Hematopoietic multipotent progenitor cell treated with erythropoietin and hydrocortisone succinate and interleukin-3 and kit ligand, for 17 days (in vitro differentiated cells): Measurements from ENCODE around the gene TEAD1.

Source experiments
- DNase-seq: peaks from one replicate; pipeline ENCODE4 v3.0.0-alpha.2; 2015; ENCODE audit warnings: low spot score

The TEAD1 gene

DNA sequence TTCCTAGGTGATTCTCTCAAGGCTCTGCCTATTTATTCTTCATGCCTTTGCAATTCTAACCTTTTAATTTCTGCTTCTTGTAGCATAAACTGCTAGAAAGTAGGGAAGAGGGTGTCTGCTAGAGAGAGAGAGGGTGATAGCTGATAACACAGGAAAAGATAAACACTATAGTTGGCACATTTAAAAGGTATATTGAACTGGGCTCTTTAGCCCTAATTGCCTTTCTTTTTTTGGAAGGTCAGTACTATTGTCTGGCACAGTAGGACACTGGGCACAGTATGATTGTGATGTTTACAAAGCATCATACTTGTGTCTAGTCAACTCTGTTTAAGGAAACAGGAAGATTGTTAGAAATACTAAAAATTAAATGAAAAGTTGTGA is 33.3 kb downstream of the TEAD1 start:
- no peak for DNase-seq

- no peak for DNase-seq
Measured at GRCh38 chr11:12711496-12711895, 37.3 kb downstream of the TEAD1 start.

- no peak for DNase-seq
Measured at GRCh38 chr11:12712132-12712531, 37.9 kb downstream of the TEAD1 start.

DNA sequence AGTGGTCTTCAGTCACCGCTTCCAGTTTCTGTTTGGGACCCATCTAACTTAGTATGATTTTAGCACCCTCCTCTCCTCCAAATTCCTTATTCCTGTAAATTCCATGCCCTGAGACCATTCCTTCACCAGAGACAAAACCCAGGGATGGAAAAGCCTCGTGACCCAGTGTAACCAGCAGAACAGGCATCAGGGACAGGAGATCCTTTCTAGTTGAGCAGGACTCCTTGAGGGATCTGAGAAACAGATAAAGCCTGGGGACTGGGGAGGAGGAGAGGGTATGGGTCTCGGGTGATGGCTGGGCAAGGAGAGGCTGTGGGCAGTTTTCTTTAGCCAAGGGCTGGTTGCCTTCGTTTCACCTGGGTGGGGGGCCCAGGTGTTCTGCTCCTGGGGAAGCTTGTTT is 40.9 kb downstream of the TEAD1 start:
- DNase-seq = no peak

DNA sequence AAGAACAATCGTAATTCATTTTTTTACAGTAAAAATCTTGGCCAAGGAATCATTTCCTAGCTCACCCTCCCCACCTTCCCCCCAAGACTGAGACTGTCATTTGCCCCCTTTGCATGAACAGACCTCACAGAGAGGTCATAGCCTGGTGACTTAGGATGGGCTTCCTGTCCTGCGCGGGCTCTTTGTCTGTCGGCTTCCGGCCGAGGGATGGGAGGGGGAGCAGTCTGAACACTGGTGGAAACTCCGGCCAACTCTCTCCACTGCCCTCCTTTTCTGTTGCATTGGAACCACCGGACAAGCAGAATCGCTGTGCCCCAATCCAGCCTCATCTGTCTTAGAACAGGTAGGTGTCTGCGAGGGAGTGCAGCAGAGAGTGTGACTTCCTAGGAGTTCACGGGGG is 41.7 kb downstream of the TEAD1 start:
- no peak for DNase-seq

GRCh38 chr11:12716816-12717215 is 42.6 kb downstream of the TEAD1 start:
- DNase-seq = no peak

DNA sequence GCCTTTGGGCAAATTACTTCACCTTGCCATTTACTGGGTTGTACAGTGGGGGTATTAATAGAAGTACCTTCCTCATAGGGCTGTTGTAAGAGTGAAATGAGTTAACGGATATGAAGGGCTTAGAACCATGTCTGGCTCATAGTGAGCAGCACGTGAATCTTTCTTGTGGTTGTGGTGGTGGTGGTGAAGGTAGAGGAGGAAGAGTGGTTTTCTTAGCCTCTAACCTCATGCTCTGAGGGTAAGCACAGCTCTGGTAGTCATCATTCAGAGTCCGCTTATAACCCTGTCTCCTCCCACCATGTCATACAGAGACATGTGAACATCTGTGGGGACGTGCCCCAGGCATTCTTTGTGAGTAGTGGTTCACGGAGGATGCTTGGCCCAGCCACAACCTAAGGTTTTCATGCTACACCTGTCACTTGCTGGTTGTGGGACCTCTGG is 43.6 kb downstream of the TEAD1 start:
- DNase-seq = no peak

- no peak for DNase-seq
Measured at GRCh38 chr11:12719221-12719620, 45.0 kb downstream of the TEAD1 start.

GRCh38 chr11:12721816-12722604 is 47.8 kb downstream of the TEAD1 start:
- no peak for DNase-seq

GRCh38 chr11:12723421-12724300 is 49.4 kb downstream of the TEAD1 start:
- no peak for DNase-seq

- DNase-seq = peak; percentile 18
Measured at GRCh38 chr11:12724301-12725054, 50.3 kb downstream of the TEAD1 start.

DNA sequence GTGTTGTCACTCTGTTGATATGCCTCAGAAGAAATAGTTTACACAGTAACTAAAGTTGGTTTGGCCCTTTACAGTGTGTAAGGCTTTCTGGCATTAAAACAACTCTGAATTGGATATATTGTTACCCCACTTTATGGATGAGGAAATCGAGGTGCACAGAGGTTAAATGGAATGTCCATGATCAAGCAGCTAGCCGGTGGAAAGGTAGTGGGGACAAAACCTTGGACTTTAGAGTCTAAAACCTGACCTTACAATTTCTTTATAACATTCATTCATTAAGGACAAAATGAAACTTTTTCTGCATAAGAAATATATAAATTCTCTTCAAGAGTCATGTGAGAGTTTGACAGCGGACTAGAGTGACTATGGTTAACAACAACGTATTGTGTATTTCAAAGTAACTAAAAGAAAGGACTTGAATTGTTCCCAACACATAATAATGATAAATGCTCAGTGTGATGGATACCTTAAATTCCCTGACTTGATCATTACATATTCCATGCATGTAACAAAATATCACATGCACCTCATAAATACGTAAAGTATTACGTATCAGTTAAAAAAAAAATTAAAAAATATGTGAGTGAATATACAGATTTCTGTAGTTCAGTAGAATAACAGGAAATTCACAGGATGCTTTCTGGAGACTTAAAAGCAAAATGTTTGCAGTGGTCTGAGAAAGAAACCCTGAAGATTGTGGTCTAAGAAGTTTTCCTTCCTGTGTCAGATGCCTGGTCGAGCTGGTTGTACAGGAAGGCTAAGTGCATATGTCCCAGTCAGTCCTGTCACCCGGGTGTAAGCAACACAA is 51.0 kb downstream of the TEAD1 start:
- no peak for DNase-seq

DNA sequence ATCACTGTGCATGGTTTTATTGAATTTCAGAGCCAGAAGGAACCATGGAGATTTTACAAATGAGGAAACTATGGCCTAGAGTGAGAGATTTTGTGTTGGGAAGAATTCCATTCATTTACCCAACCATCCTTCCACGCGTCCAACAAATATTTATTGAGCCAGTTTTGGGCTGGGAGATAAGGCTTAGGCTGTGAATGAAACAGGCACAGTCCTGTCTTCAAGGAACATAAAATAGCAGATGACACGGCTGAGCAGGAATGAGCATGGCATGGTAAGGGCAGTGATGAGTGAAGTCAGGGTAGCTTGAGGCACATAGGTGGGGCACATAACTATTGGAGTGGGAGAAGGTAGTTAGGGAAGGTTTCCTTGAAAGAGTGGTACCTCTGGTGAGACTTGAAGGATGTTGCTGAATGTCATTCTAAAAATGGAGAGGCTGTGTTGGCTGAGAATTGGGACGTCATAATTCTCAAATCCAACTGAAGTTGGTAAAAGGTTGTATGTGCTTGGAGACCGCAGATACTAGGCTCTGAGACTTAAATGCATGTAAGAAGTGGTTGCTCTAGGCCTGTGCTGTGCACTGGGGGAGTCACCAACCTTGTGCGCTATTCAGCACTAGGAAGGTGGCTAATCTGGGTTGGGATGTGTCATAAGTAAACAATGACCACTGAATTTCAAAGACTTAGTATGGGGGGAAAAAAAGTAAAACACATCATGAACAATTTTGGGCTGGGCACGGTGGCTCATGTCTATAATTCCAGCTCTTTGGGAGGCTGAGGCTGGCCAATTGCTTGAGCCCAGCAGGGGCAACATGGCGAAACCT is 51.9 kb downstream of the TEAD1 start:
- DNase-seq = no peak

DNA sequence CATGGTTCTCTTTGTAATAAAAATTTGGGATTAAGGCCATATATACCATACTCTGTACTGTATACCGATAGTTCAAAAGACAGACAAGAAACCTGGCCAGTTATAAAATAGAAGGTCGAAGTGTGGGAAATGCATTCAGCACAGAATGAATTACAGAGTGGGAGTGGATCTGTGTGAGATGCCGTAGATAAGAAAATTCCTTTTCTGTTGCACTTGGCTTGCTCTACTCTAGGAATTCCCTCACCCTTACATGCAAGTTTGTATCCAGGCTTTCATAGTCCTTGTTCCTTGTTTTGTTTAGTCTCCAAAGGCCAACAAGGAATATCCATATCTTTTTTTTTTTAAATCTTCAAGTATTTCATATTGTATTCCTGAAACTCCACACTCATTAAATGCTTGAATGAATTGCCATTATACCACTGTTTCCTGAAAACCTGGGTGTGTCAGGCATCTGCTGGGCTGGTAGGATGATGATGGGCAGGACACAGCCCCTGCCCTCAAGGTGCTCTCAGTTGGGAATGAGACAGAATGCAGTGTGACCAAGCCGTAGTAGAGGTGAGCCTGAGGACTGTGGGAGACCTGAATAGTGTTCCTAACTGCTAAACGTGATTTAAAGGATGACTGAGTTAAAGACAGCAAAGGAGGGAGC is 53.5 kb downstream of the TEAD1 start:
- no peak for DNase-seq

GRCh38 chr11:12728417-12728816 is 54.2 kb downstream of the TEAD1 start:
- no peak for DNase-seq

DNA sequence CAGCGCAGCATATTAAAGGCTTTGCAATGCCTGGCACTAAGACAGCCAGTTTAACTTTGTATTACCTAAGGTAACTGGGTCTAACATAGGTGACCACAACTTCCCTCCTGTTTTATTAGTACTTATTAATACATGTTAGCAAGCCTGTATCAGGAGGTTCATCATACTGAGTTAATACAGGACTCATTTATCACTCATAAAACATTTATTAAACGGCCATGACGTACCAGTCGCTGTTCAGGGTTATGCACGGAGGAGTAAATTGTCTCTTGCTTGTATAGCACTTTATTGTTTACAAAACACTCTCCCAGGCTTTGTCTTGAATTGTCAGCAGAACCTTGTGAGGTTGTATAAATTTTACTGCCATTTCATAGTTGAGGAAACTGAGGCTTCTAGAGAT is 55.7 kb downstream of the TEAD1 start:
- DNase-seq = no peak

DNA sequence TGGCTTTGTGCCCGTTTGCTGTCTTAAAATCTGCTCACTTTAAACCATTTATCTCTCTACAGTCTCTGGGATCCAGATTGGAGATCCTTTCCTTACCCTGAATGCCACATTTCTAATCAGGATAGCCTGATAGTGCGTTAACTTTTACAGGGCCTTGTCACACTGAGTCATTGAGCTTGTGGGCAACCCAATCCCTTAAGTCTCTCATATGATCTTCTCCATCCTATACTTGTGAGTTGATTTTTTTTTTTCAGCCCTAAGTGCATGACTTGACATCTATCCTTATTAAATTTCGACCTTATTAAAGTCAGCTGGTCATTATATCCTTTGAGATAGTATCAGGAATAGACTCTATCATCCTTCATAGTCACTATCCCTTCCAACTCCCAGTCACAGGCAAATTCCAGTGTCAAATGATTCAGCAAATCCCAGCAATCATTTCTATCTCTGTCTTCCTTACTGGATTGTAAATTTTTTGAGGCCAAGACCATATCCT is 57.7 kb downstream of the TEAD1 start:
- DNase-seq = no peak

- no peak for DNase-seq
Measured at GRCh38 chr11:12733091-12733490, 58.9 kb downstream of the TEAD1 start.

DNA sequence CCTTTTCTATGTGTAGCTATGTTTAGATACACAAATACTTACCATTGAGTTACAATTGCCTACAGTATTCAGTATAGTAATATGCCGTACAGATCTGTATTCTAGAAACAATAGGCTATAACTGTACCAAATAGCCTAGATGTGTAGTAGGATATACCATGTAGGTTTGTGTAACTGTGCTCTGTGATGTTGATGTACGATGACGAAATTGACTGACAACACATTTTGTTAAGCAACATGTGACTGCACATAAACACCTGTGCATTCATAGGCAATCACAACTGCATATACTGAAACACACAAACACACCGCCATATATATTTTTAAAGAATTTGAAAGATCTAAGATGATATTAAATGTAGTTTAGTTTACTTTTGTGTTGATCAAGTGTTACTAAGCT is 60.4 kb downstream of the TEAD1 start:
- DNase-seq = no peak

DNA sequence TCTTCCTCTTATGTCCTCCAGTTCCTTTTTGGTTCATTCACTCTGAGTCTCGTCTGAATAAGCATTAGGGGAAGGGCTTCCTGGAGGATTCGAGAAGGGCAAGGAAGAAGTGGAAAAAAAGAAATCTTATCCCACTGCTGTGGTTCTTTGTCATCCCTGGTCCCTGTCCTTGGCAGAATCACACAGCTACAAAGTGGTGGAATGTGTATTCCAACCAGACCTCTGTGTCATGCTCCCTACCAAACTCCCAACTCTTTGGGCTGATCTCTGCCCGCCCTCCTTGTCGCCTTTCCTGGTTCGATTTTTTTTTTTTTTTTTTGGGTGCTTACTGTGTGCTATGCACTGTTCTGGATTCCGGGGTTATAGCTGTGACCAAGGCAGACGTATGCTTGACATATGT is 61.0 kb downstream of the TEAD1 start:
- DNase-seq = no peak
